ENCODE measurements around the gene SERP2.

Gene SERP2

GRCh38 chr13:44434766-44435141, 61.1 kb downstream of the SERP2 start:
- H3K36me3 ChIP-seq (ENCODE audit: control insufficient read depth in 4 of 4, insufficient read depth in 4 of 4, low read length in 3 of 4), result peaks cover 8 to 22% (median 21%) of the 10 kb centered on the region in 4 experiments
- H3K27me3 ChIP-seq (replicated peaks in 2 of 5; ENCODE audit: control insufficient read depth in 4 of 5, insufficient read depth in 5 of 5, low read length in 4 of 5), result no peaks in the 10 kb centered on the region
- peaks cover 35 to 46% (median 38%) of the 10 kb centered on the region in 4 experiments for H3K4me1 ChIP-seq (ENCODE audit: control extremely low read depth in 1 of 4, control insufficient read depth in 4 of 4, insufficient read depth in 4 of 4, low read length in 3 of 4)
- no peaks in the 10 kb centered on the region for H3K9me3 ChIP-seq (ENCODE audit: control extremely low read depth in 1 of 5, control insufficient read depth in 4 of 5, insufficient read depth in 2 of 5, low read depth in 1 of 5, low read length in 4 of 5)
- 0% methylated on average over 2 of the region's 4 CpGs for WGBS (ENCODE audit: insufficient coverage)
- ChIA-PET CTCF (interaction anchor here (0.7 to 14.6 kb wide), 10 partner anchors 15 to 388 kb away, joined by 3 to 220 read pairs (median 4); no protein-coding TSS in a partner anchor), POLR2A (interaction anchor here (0.6 to 4.9 kb wide), 9 partner anchors 19 to 198 kb away, joined by 3 to 57 read pairs (median 4); no protein-coding TSS in a partner anchor)
- H3K4me3 ChIP-seq (ENCODE audit: control insufficient read depth in 1 of 7, extremely low read depth in 1 of 7, insufficient read depth in 4 of 7, low read depth in 2 of 7, low read length in 6 of 7), result peak overlapping the region in 6 of 7 experiments; percentile 59 to 100 (median 83)
- DNase-seq, result no peak
- peak overlapping the region; percentile 78 to 99 for H3K27ac ChIP-seq (ENCODE audit: insufficient read depth in 1 of 2, low read depth in 1 of 2, low read length in 2 of 2, poor library complexity in 1 of 2, severe bottlenecking in 2 of 2)

- CTCF ChIA-PET, result interaction anchor here (0.6 to 14.6 kb wide), 14 partner anchors 16 to 527 kb away, joined by 3 to 220 read pairs (median 4); no protein-coding TSS in a partner anchor
- no peaks in the 10 kb centered on the region for H3K9me3 ChIP-seq (ENCODE audit: control extremely low read depth in 1 of 5, control insufficient read depth in 4 of 5, insufficient read depth in 2 of 5, low read depth in 1 of 5, low read length in 4 of 5)
- H3K4me1 ChIP-seq (ENCODE audit: control extremely low read depth in 1 of 4, control insufficient read depth in 4 of 4, insufficient read depth in 4 of 4, low read length in 3 of 4), result peaks cover 37 to 52% (median 42%) of the 10 kb centered on the region in 4 experiments
- POLR2A ChIA-PET, result interaction anchor here (0.6 to 4.9 kb wide), 10 partner anchors 20 to 198 kb away, joined by 3 to 57 read pairs (median 4); no protein-coding TSS in a partner anchor
- peaks cover 8 to 22% (median 20%) of the 10 kb centered on the region in 4 experiments for H3K36me3 ChIP-seq (ENCODE audit: control insufficient read depth in 4 of 4, insufficient read depth in 4 of 4, low read length in 3 of 4)
- peak; percentile 99 to 100 (median 99) for DNase-seq
- H3K27ac ChIP-seq (ENCODE audit: insufficient read depth in 1 of 2, low read depth in 1 of 2, low read length in 2 of 2, poor library complexity in 1 of 2, severe bottlenecking in 2 of 2), result peak overlapping the region; percentile 99
- H3K4me3 ChIP-seq (ENCODE audit: control insufficient read depth in 1 of 7, extremely low read depth in 1 of 7, insufficient read depth in 4 of 7, low read depth in 2 of 7, low read length in 6 of 7), result peak overlapping the region; percentile 79 to 100 (median 87)
- 0% methylated on average over 48 of the region's 51 CpGs for WGBS (ENCODE audit: insufficient coverage)
- H3K27me3 ChIP-seq (replicated peaks in 2 of 5; ENCODE audit: control insufficient read depth in 4 of 5, insufficient read depth in 5 of 5, low read length in 4 of 5), result no peaks in the 10 kb centered on the region
Observed at GRCh38 chr13:44435142-44435918, 61.7 kb downstream of the SERP2 start.

- ChIA-PET CTCF (interaction anchor here (0.9 to 14.6 kb wide), 17 partner anchors 18 to 541 kb away, joined by 3 to 220 read pairs (median 4); no protein-coding TSS in a partner anchor), POLR2A (interaction anchor here (1.0 to 4.9 kb wide), 9 partner anchors 10 to 528 kb away, joined by 3 to 57 read pairs (median 4); no protein-coding TSS in a partner anchor)
- peak overlapping the region; percentile 79 to 100 (median 87) for H3K4me3 ChIP-seq (ENCODE audit: control insufficient read depth in 1 of 7, extremely low read depth in 1 of 7, insufficient read depth in 4 of 7, low read depth in 2 of 7, low read length in 6 of 7)
- H3K27ac ChIP-seq (ENCODE audit: insufficient read depth in 1 of 2, low read depth in 1 of 2, low read length in 2 of 2, poor library complexity in 1 of 2, severe bottlenecking in 2 of 2), result peak overlapping the region; percentile 99
- H3K4me1 ChIP-seq (ENCODE audit: control extremely low read depth in 1 of 4, control insufficient read depth in 4 of 4, insufficient read depth in 4 of 4, low read length in 3 of 4), result peaks cover 42 to 58% (median 48%) of the 10 kb centered on the region in 4 experiments
- WGBS (ENCODE audit: insufficient coverage), result 0% methylated on average over 3 of the region's 9 CpGs
- H3K27me3 ChIP-seq (replicated peaks in 2 of 5; ENCODE audit: control insufficient read depth in 4 of 5, insufficient read depth in 5 of 5, low read length in 4 of 5), result no peaks in the 10 kb centered on the region
- DNase-seq, result no peak
- no peaks in the 10 kb centered on the region for H3K9me3 ChIP-seq (ENCODE audit: control extremely low read depth in 1 of 5, control insufficient read depth in 4 of 5, insufficient read depth in 2 of 5, low read depth in 1 of 5, low read length in 4 of 5)
- peaks cover 8 to 22% (median 20%) of the 10 kb centered on the region in 4 experiments for H3K36me3 ChIP-seq (ENCODE audit: control insufficient read depth in 4 of 4, insufficient read depth in 4 of 4, low read length in 3 of 4)
Observed at GRCh38 chr13:44435919-44436510, 62.4 kb downstream of the SERP2 start.

- under 1% methylated on average over 18 of the region's 38 CpGs for WGBS (ENCODE audit: insufficient coverage)
- Histone ChIP-seq H3K36me3 (ENCODE audit: control insufficient read depth in 4 of 4, insufficient read depth in 4 of 4, low read length in 3 of 4) (peaks cover 8 to 22% (median 19%) of the 10 kb centered on the region in 4 experiments), H3K27me3 (replicated peaks in 2 of 5; ENCODE audit: control insufficient read depth in 4 of 5, insufficient read depth in 5 of 5, low read length in 4 of 5) (no peaks in the 10 kb centered on the region), H3K4me1 (ENCODE audit: control extremely low read depth in 1 of 4, control insufficient read depth in 4 of 4, insufficient read depth in 4 of 4, low read length in 3 of 4) (peaks cover 42 to 66% (median 50%) of the 10 kb centered on the region in 4 experiments), H3K27ac (ENCODE audit: insufficient read depth in 1 of 2, low read depth in 1 of 2, low read length in 2 of 2, poor library complexity in 1 of 2, severe bottlenecking in 2 of 2) (peak overlapping the region; percentile 99), H3K9me3 (ENCODE audit: control extremely low read depth in 1 of 5, control insufficient read depth in 4 of 5, insufficient read depth in 2 of 5, low read depth in 1 of 5, low read length in 4 of 5) (no peaks in the 10 kb centered on the region), H3K4me3 (ENCODE audit: control insufficient read depth in 1 of 7, extremely low read depth in 1 of 7, insufficient read depth in 4 of 7, low read depth in 2 of 7, low read length in 6 of 7) (peak overlapping the region; percentile 67 to 100 (median 87))
- CTCF ChIA-PET, result interaction anchor here (0.7 to 14.6 kb wide), 32 partner anchors 11 to 542 kb away, joined by 3 to 220 read pairs (median 4); no protein-coding TSS in a partner anchor
- peak; percentile 85 to 91 (median 89) for DNase-seq
- POLR2A ChIA-PET, result interaction anchor here (0.6 to 4.9 kb wide), 12 partner anchors 11 to 528 kb away, joined by 3 to 57 read pairs (median 4); no protein-coding TSS in a partner anchor
Observed at GRCh38 chr13:44436589-44437337, 63.1 kb downstream of the SERP2 start.

DNA sequence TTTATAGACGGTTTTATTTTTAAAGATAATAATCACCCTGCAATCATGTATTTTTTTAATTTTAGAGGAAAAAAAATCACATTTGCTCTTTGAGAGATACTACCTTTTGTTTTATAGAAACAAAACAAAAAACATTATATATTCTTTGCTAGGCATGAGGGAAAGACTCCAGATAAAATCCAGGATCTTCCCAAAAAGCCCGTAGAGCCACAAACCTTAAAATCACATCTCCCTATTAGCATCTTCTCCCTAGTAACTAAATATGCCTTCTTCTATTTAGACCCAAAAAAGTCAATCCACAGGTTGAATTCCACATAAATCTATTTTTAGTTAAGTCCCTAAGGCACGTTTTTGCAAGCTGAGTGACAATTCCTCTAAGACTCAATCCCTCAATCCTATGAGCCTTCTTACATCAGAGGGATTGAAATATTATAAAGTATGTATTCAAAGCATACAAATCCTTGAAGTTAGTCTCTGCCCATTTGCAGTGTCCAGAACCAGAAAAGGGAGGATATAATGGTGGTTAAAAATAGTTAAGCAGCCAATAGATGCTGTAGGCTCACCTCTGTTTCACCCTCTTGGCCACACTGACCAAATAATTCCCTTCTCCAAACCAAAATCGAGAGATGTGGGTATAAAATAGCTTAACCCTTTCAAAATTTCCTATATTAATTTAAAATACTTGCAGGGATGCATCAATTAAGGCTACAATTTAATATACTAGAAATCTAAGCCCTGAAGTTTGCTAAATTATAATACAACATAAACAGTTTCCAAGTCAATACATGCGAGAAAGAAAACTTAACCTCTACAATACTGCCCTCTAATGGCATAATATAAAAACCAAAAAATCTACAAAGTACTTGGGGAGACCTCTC, 64.0 kb downstream of the SERP2 start:
- 38% methylated on average over 1 of the region's 5 CpGs for WGBS (ENCODE audit: insufficient coverage)
- H3K27ac ChIP-seq (ENCODE audit: insufficient read depth in 1 of 2, low read depth in 1 of 2, low read length in 2 of 2, poor library complexity in 1 of 2, severe bottlenecking in 2 of 2), result peak overlapping the region; percentile 56 to 99
- peaks cover 42 to 69% (median 51%) of the 10 kb centered on the region in 4 experiments for H3K4me1 ChIP-seq (ENCODE audit: control extremely low read depth in 1 of 4, control insufficient read depth in 4 of 4, insufficient read depth in 4 of 4, low read length in 3 of 4)
- CTCF ChIA-PET, result interaction anchor here (0.7 to 14.6 kb wide), 26 partner anchors 11 to 543 kb away, joined by 3 to 220 read pairs (median 4); no protein-coding TSS in a partner anchor
- peaks cover 8 to 22% (median 18%) of the 10 kb centered on the region in 4 experiments for H3K36me3 ChIP-seq (ENCODE audit: control insufficient read depth in 4 of 4, insufficient read depth in 4 of 4, low read length in 3 of 4)
- no peaks in the 10 kb centered on the region for H3K27me3 ChIP-seq (replicated peaks in 2 of 5; ENCODE audit: control insufficient read depth in 4 of 5, insufficient read depth in 5 of 5, low read length in 4 of 5)
- peak overlapping the region in 6 of 7 experiments; percentile 79 to 100 (median 92) for H3K4me3 ChIP-seq (ENCODE audit: control insufficient read depth in 1 of 7, extremely low read depth in 1 of 7, insufficient read depth in 4 of 7, low read depth in 2 of 7, low read length in 6 of 7)
- POLR2A ChIA-PET, result interaction anchor here (0.6 to 4.9 kb wide), 10 partner anchors 12 to 529 kb away, joined by 3 to 57 read pairs (median 4); no protein-coding TSS in a partner anchor
- peak; percentile 65 to 81 (median 78) for DNase-seq
- no peaks in the 10 kb centered on the region for H3K9me3 ChIP-seq (ENCODE audit: control extremely low read depth in 1 of 5, control insufficient read depth in 4 of 5, insufficient read depth in 2 of 5, low read depth in 1 of 5, low read length in 4 of 5)

Measured in common myeloid progenitor, CD34-positive (primary cell).